ENCODE data around the gene DMRT1.

GRCh38 chr9:1014640-1015039 is 173.1 kb downstream of the DMRT1 start:
- no peak for TF ChIP-seq CTCF (IDR thresholded peaks at IDR 0.05)
- no peak for TF ChIP-seq EP300 (IDR thresholded peaks at IDR 0.05)
